H9 (cell line): ENCODE results near the gene CNPY2. TPM values are rescaled to one million over a fixed set of nuclear protein-coding genes. Genes with fewer than 3 reads are reported as not detected.
A peak's percentile ranks its signal among the peaks of the same experiment; 100 is the strongest.

Source experiments
- DNase-seq: peaks from one replicate; pipeline ENCODE4 v3.0.0-alpha.2; 2017
- H2AFZ ChIP-seq: one replicate; pipeline ENCODE4 v1.6.1; 2013; ENCODE audit warnings: mild to moderate bottlenecking, low read length, control low read depth, moderate library complexity
- H2AK5ac ChIP-seq: 2 replicates; pipeline ENCODE4 v1.6.1; 2013; ENCODE audit warnings: low read length, control low read depth, mixed read lengths; ENCODE audit not compliant: insufficient read length
- H2BK120ac ChIP-seq: one replicate; pipeline ENCODE4 v1.6.1; 2013; ENCODE audit warnings: low read depth, mild to moderate bottlenecking, low read length, control low read depth, inconsistent platforms; ENCODE audit not compliant: poor library complexity, severe bottlenecking
- H2BK12ac ChIP-seq: 2 replicates; pipeline ENCODE4 v1.6.1; 2013; ENCODE audit warnings: low read length, control low read depth, mixed read lengths, low read depth; ENCODE audit not compliant: insufficient read length
- H2BK15ac ChIP-seq: 2 replicates; pipeline ENCODE4 v1.6.1; 2013; ENCODE audit warnings: low read depth, low read length, control low read depth
- H2BK20ac ChIP-seq: one replicate; pipeline ENCODE4 v1.6.1; 2013; ENCODE audit warnings: low read depth, mild to moderate bottlenecking, low read length, control low read depth, inconsistent platforms; ENCODE audit not compliant: poor library complexity, severe bottlenecking
- H2BK5ac ChIP-seq: 2 replicates; pipeline ENCODE4 v1.6.1; 2013; ENCODE audit warnings: low read length, control low read depth, mixed read lengths; ENCODE audit not compliant: insufficient read length
- H3K14ac ChIP-seq: 2 replicates; pipeline ENCODE4 v1.6.1; 2013; ENCODE audit warnings: low read length, control low read depth; ENCODE audit not compliant: insufficient read depth
- H3K18ac ChIP-seq: 2 replicates; pipeline ENCODE4 v1.6.1; 2013; ENCODE audit warnings: low read depth, mild to moderate bottlenecking, mixed read lengths, low read length, control low read depth; ENCODE audit not compliant: insufficient read length
- H3K23ac ChIP-seq: 2 replicates; pipeline ENCODE4 v1.6.1; 2013; ENCODE audit warnings: low read length, control low read depth, mixed read lengths, low read depth; ENCODE audit not compliant: insufficient read length
- H3K23me2 ChIP-seq: 2 replicates; pipeline ENCODE4 v1.6.1; 2013; ENCODE audit warnings: low read depth, mild to moderate bottlenecking, mixed read lengths, low read length, control low read depth; ENCODE audit not compliant: insufficient read length, poor library complexity, severe bottlenecking
- H3K27ac ChIP-seq: 2 replicates; pipeline ENCODE4 v1.5.1; 2013; ENCODE audit warnings: low read length, control low read depth, mixed read lengths, low read depth; ENCODE audit not compliant: insufficient read length
- H3K27me3 ChIP-seq: 2 replicates; pipeline ENCODE4 v1.6.1; 2013; ENCODE audit warnings: low read length, control low read depth, inconsistent platforms; ENCODE audit not compliant: insufficient read depth
- H3K4ac ChIP-seq: 2 replicates; pipeline ENCODE4 v1.6.1; 2013; ENCODE audit warnings: low read depth, mild to moderate bottlenecking, control low read depth, inconsistent platforms, low read length, moderate library complexity
- H3K4me1 ChIP-seq: 2 replicates; pipeline ENCODE4 v1.6.1; 2013; ENCODE audit warnings: low read length, control low read depth, inconsistent platforms; ENCODE audit not compliant: insufficient read depth
- H3K4me2 ChIP-seq: 2 replicates; pipeline ENCODE4 v1.6.1; 2013; ENCODE audit warnings: low read length, control low read depth, mixed read lengths; ENCODE audit not compliant: insufficient read length, insufficient read depth
- H3K56ac ChIP-seq: 2 replicates; pipeline ENCODE4 v1.6.1; 2013; ENCODE audit warnings: low read depth, mild to moderate bottlenecking, mixed read lengths, low read length, control low read depth; ENCODE audit not compliant: insufficient read length
- H3K79me1 ChIP-seq: 2 replicates; pipeline ENCODE4 v1.6.1; 2013; ENCODE audit warnings: low read depth, mild to moderate bottlenecking, moderate library complexity, low read length, control low read depth, inconsistent platforms; ENCODE audit not compliant: insufficient read depth, poor library complexity, severe bottlenecking
- H3K79me2 ChIP-seq: 2 replicates; pipeline ENCODE4 v1.6.1; 2013; ENCODE audit warnings: low read length, control low read depth, inconsistent platforms; ENCODE audit not compliant: insufficient read depth
- H3K9ac ChIP-seq: 2 replicates; pipeline ENCODE4 v1.6.1; 2013; ENCODE audit warnings: low read length, control low read depth, mixed read lengths; ENCODE audit not compliant: insufficient read length; ENCODE audit errors: extremely low read depth
- H3K9me3 ChIP-seq: one replicate; pipeline ENCODE4 v1.6.1; 2013; ENCODE audit warnings: low read depth, low read length, inconsistent platforms; ENCODE audit not compliant: control insufficient read depth
- H3T11ph ChIP-seq: one replicate; pipeline ENCODE4 v1.6.1; 2013; ENCODE audit warnings: mild to moderate bottlenecking, low read length, control low read depth, inconsistent platforms
- H4K20me1 ChIP-seq: one replicate; pipeline ENCODE4 v1.6.1; 2013; ENCODE audit not compliant: control insufficient read depth, insufficient read length, insufficient read depth
- H4K5ac ChIP-seq: 2 replicates; pipeline ENCODE4 v1.6.1; 2013; ENCODE audit warnings: low read depth, mild to moderate bottlenecking, mixed read lengths, low read length, control low read depth; ENCODE audit not compliant: insufficient read length
- H4K8ac ChIP-seq: replicated peaks from 2 replicates; pipeline ENCODE4 v1.6.1; 2013; ENCODE audit warnings: low read length, control low read depth, mixed read lengths, low read depth; ENCODE audit not compliant: insufficient read length
- H4K91ac ChIP-seq: 2 replicates; pipeline ENCODE4 v1.6.1; 2013; ENCODE audit warnings: low read depth, mild to moderate bottlenecking, moderate library complexity, mixed read lengths, low read length, control low read depth; ENCODE audit not compliant: insufficient read length
- H3K27ac Mint-ChIP-seq, 3 experiments: 2 replicates in 2 of 3; 3 replicates in 1 of 3; pipeline ENCODE4 v1.8.0; 2020 to 2021; ENCODE audit warnings: mixed read lengths in 3 of 3, mild to moderate bottlenecking in 1 of 3, moderate library complexity in 1 of 3
- H3K27me3 Mint-ChIP-seq: 2 replicates; pipeline ENCODE4 v1.8.0; 2021; ENCODE audit warnings: low read depth, mild to moderate bottlenecking, moderate library complexity, mixed read lengths
- H3K36me3 Mint-ChIP-seq, 3 experiments: 2 replicates in 2 of 3; 3 replicates in 1 of 3; pipeline ENCODE4 v1.8.0; 2020 to 2021; ENCODE audit warnings: low read depth in 3 of 3, mixed read lengths in 3 of 3; ENCODE audit not compliant: insufficient read depth in 1 of 3
- H3K4me1 Mint-ChIP-seq, 2 experiments: 2 replicates each; pipeline ENCODE4 v1.8.0; 2020; ENCODE audit warnings: mixed read lengths in 2 of 2
- H3K4me3 Mint-ChIP-seq, 2 experiments: 2 replicates in 1 of 2; 3 replicates in 1 of 2; pipeline ENCODE4 v1.8.0; 2020 to 2021; ENCODE audit warnings: mild to moderate bottlenecking in 2 of 2, mixed read lengths in 2 of 2, moderate library complexity in 1 of 2
- H3K9me3 Mint-ChIP-seq, 2 experiments: 2 replicates in 1 of 2; 3 replicates in 1 of 2; pipeline ENCODE4 v1.8.0; 2020; ENCODE audit warnings: mild to moderate bottlenecking in 2 of 2, mixed read lengths in 2 of 2, moderate library complexity in 1 of 2
- WGBS: extraction: QIAGEN DNeasy Blood & Tissue Kit; methylation state at CpG from one replicate; pipeline ENCODE4 v1.1.7; 2013; ENCODE audit warnings: missing lambda C conversion rate, low lambda C conversion rate, mixed read lengths; ENCODE audit not compliant: insufficient read length; ENCODE audit errors: extremely low coverage; 5-methylcytosine and 5-hydroxymethylcytosine counted together
- total RNA-seq: library from RNA; stranded (reverse); gene quantifications from 2 replicates; pipeline ENCODE4 v1.2.1, GENCODE V29; 2021
- TF ChIP-seq, protein P1 (sequence below): fragments of 200-600 bp; sonication (generic); conservative IDR thresholded peaks from 3 replicates; pipeline ENCODE4 v1.8.0; 2021; ENCODE audit warnings: antibody characterized with exemption, mild to moderate bottlenecking

Gene CNPY2
- total RNA-seq, 1 experiment from 2014 or later, result 221 TPM

DNA sequence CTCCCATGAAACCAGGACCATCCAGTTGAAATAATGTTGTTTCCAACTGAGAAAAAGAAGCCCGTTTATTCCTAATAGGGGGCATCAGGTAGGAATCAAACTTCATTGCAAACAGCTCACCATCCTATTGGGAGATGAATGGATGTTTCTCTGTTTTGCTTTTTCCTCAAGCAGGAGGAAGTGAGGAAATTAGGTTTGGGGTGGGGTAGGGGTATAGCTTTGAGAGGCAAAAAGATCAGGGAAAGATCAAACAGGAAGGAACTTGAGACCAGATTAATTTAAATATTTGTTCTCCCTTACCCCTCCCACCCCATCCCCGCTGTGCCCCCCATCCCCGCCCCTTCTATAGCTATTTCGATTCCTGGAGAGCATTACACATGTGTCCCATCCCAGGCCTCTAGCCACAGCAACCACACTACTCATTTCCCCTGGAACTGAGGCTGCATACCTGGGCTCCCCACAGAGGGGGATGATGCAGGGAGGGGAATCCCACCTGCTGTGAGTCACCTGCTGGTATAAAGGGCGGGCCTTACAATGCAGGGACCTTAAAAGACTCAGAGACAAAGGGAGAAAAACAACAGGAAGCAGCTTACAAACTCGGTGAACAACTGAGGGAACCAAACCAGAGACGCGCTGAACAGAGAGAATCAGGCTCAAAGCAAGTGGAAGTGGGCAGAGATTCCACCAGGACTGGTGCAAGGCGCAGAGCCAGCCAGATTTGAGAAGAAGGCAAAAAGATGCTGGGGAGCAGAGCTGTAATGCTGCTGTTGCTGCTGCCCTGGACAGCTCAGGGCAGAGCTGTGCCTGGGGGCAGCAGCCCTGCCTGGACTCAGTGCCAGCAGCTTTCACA, 22.7 kb upstream of the CNPY2 start, which contains the start of gene IL23A:
TSS of gene IL23A (plus strand) at position 577 of the 850 bp plus-strand sequence. CDS start at position 738, 161 bp downstream.
- no peak within 1 kb of the TSS for H2BK5ac ChIP-seq
- H3K9ac ChIP-seq, result no peak within 1 kb of the TSS
- H3K9me3 Mint-ChIP-seq, result no peaks in the 10 kb centered on the region
- H3K56ac ChIP-seq, result no peak within 1 kb of the TSS
- peaks cover 11% of the 10 kb centered on the region for H3K27me3 Mint-ChIP-seq
- TF ChIP-seq, protein P1, sequence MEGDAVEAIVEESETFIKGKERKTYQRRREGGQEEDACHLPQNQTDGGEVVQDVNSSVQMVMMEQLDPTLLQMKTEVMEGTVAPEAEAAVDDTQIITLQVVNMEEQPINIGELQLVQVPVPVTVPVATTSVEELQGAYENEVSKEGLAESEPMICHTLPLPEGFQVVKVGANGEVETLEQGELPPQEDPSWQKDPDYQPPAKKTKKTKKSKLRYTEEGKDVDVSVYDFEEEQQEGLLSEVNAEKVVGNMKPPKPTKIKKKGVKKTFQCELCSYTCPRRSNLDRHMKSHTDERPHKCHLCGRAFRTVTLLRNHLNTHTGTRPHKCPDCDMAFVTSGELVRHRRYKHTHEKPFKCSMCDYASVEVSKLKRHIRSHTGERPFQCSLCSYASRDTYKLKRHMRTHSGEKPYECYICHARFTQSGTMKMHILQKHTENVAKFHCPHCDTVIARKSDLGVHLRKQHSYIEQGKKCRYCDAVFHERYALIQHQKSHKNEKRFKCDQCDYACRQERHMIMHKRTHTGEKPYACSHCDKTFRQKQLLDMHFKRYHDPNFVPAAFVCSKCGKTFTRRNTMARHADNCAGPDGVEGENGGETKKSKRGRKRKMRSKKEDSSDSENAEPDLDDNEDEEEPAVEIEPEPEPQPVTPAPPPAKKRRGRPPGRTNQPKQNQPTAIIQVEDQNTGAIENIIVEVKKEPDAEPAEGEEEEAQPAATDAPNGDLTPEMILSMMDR, result no peak
- peaks cover 2 to 17% (median 10%) of the 10 kb centered on the region in 3 experiments; a peak in 6 of 7 replicates for H3K36me3 Mint-ChIP-seq
- no peak within 1 kb of the TSS for H2AFZ ChIP-seq
- no peak within 1 kb of the TSS for H4K5ac ChIP-seq
- H3K79me2 ChIP-seq, result no peaks in the 10 kb centered on the region
- no peak within 1 kb of the TSS for H4K91ac ChIP-seq
- no peak within 1 kb of the TSS for H2AK5ac ChIP-seq
- H3K4me1 Mint-ChIP-seq, result peaks cover 33 to 36% of the 10 kb centered on the region in 2 experiments
- no peak within 1 kb of the TSS for H3K23ac ChIP-seq
- peak within 1 kb of the TSS; percentile 52 for H3K4me2 ChIP-seq
- H3K27ac ChIP-seq, result peak within 1 kb of the TSS; percentile 49
- peaks cover 21% of the 10 kb centered on the region for H3K4me1 ChIP-seq
- H3K14ac ChIP-seq, result peak within 1 kb of the TSS; percentile 56
- no peak within 1 kb of the TSS for H2BK12ac ChIP-seq
- H3K9me3 ChIP-seq, result no peaks in the 10 kb centered on the region
- no peaks in the 10 kb centered on the region for H3K27me3 ChIP-seq
- H3K4me3 Mint-ChIP-seq, result peak within 1 kb of the TSS; percentile 52 to 68
- DNase-seq, result peak; percentile 81
- no peak within 1 kb of the TSS for H2BK20ac ChIP-seq
- no peaks in the 10 kb centered on the region for H4K20me1 ChIP-seq
- peak within 1 kb of the TSS; percentile 68 for H3K18ac ChIP-seq
- no CpG with 5 or more reads among the region's 9 CpGs for WGBS
- H3K4ac ChIP-seq, result no peak within 1 kb of the TSS
- H2BK120ac ChIP-seq, result no peak within 1 kb of the TSS
- H3K27ac Mint-ChIP-seq, result peak within 1 kb of the TSS; percentile 81 to 96 (median 84); a peak in 6 of 7 replicates
- H3T11ph ChIP-seq, result peak within 1 kb of the TSS; percentile 72
- H4K8ac ChIP-seq, result no peak within 1 kb of the TSS
- H3K79me1 ChIP-seq, result no peaks in the 10 kb centered on the region
- peaks cover 4% of the 10 kb centered on the region for H3K23me2 ChIP-seq
- no peak within 1 kb of the TSS for H2BK15ac ChIP-seq
